Neural progenitor cell (in vitro differentiated cells): Measurements from ENCODE around the gene ZNF366. TPM values are rescaled to one million over a fixed set of nuclear protein-coding genes. Genes with fewer than 3 reads are reported as not detected.
A peak's percentile ranks its signal among the peaks of the same experiment; 100 is the strongest.

Experiments
- DNase-seq: peaks from one replicate; pipeline ENCODE4 v3.0.0-alpha.2; 2016; ENCODE audit warnings: low spot score
- H2AFZ ChIP-seq: fragments of 200-600 bp; sonication (generic); replicated peaks from 2 replicates; pipeline ENCODE4 v1.6.1; 2016; ENCODE audit warnings: antibody characterized with exemption
- H3F3A ChIP-seq: fragments of 200-600 bp; sonication (generic); 2 replicates; pipeline ENCODE4 v1.6.1; 2016; ENCODE audit warnings: antibody characterized with exemption, low read depth
- H3K27ac ChIP-seq: fragments of 200-600 bp; sonication (generic); 2 replicates; pipeline ENCODE4 v1.5.1; 2016; ENCODE audit warnings: mild to moderate bottlenecking
- H3K27me3 ChIP-seq: fragments of 200-600 bp; sonication (generic); 2 replicates; pipeline ENCODE4 v1.6.1; 2016; ENCODE audit warnings: mild to moderate bottlenecking, moderate library complexity
- H3K36me3 ChIP-seq: fragments of 200-600 bp; sonication (generic); 2 replicates; pipeline ENCODE4 v1.5.1; 2016
- H3K4me1 ChIP-seq: fragments of 200-600 bp; sonication (generic); 2 replicates; pipeline ENCODE4 v1.6.1; 2016; ENCODE audit warnings: mixed run types
- H3K4me2 ChIP-seq: fragments of 200-600 bp; sonication (generic); 2 replicates; pipeline ENCODE4 v1.6.1; 2016
- H3K4me3 ChIP-seq: fragments of 200-600 bp; sonication (generic); 2 replicates; pipeline ENCODE4 v1.5.1; 2016
- H3K79me2 ChIP-seq: fragments of 200-600 bp; sonication (generic); 2 replicates; pipeline ENCODE4 v1.6.1; 2016; ENCODE audit warnings: low read depth
- H3K9ac ChIP-seq: fragments of 200-600 bp; sonication (generic); 2 replicates; pipeline ENCODE4 v1.6.1; 2016
- H3K9me3 ChIP-seq: fragments of 200-600 bp; sonication (generic); 2 replicates; pipeline ENCODE4 v1.5.1; 2016; ENCODE audit warnings: low read depth
- H4K20me1 ChIP-seq: fragments of 200-600 bp; sonication (generic); 2 replicates; pipeline ENCODE4 v1.6.1; 2016; ENCODE audit warnings: low read depth
- H3K27ac Mint-ChIP-seq: 3 replicates; pipeline ENCODE4 v1.8.0; 2021; ENCODE audit warnings: mixed read lengths
- H3K27me3 Mint-ChIP-seq: 2 replicates; pipeline ENCODE4 v1.8.0; 2022; ENCODE audit warnings: low read depth, mild to moderate bottlenecking, inconsistent platforms, moderate library complexity, mixed read lengths; ENCODE audit not compliant: insufficient read depth
- H3K36me3 Mint-ChIP-seq: 3 replicates; pipeline ENCODE4 v1.8.0; 2021; ENCODE audit warnings: mixed read lengths
- H3K4me1 Mint-ChIP-seq: 3 replicates; pipeline ENCODE4 v1.8.0; 2021; ENCODE audit warnings: mixed read lengths
- H3K4me3 Mint-ChIP-seq: 3 replicates; pipeline ENCODE4 v1.8.0; 2021; ENCODE audit warnings: mild to moderate bottlenecking, moderate library complexity, mixed read lengths
- H3K9me3 Mint-ChIP-seq: 3 replicates; pipeline ENCODE4 v1.8.0; 2020; ENCODE audit warnings: mixed read lengths
- CTCF ChIP-seq: fragments of 200-600 bp; sonication (generic); IDR thresholded peaks from 2 replicates; pipeline ENCODE4 v1.5.1; 2017; ENCODE audit warnings: antibody characterized with exemption, mild to moderate bottlenecking
- EZH2 ChIP-seq: fragments of 200-600 bp; sonication (generic); IDR thresholded peaks from 2 replicates; pipeline ENCODE4 v1.6.1; 2017; ENCODE audit warnings: antibody characterized with exemption, mild to moderate bottlenecking, moderate library complexity
- EZH2phosphoT487 ChIP-seq: fragments of 200-600 bp; sonication (generic); IDR thresholded peaks from 2 replicates; pipeline ENCODE4 v1.6.1; 2017; ENCODE audit warnings: antibody characterized with exemption
- total RNA-seq: library from RNA; depleted of rRNA; stranded (reverse); fragments of >200 nt; gene quantifications from 2 replicates; pipeline ENCODE4 v1.2.3, GENCODE V29; 2015; ENCODE audit warnings: low replicate concordance

The ZNF366 gene
- total RNA-seq, 1 donor from 2014 or later: not detected

GRCh38 chr5:72505539-72506157, 1.6 kb downstream of the ZNF366 start:
- no peak overlapping the region for H3K4me3 ChIP-seq
- H3K9me3 Mint-ChIP-seq: no peaks in the 10 kb centered on the region
- peaks cover 16% of the 10 kb centered on the region for H3K4me1 ChIP-seq
- no peak overlapping the region for H2AFZ ChIP-seq
- H3K4me2 ChIP-seq: no peak overlapping the region
- H3K27me3 ChIP-seq: no peaks in the 10 kb centered on the region
- H3F3A ChIP-seq: peaks cover 8% of the 10 kb centered on the region
- no peaks in the 10 kb centered on the region for H3K9me3 ChIP-seq
- TF ChIP-seq CTCF (no peak), EZH2 (no peak), EZH2phosphoT487 (no peak)
- no peak overlapping the region for H3K9ac ChIP-seq
- H3K4me3 Mint-ChIP-seq: no peak overlapping the region
- DNase-seq: no peak
- no peak overlapping the region for H3K27ac Mint-ChIP-seq
- H3K27me3 Mint-ChIP-seq: peaks cover 2% of the 10 kb centered on the region
- no peak overlapping the region for H3K27ac ChIP-seq
- H3K4me1 Mint-ChIP-seq: peaks cover 28% of the 10 kb centered on the region
- no peaks in the 10 kb centered on the region for H3K79me2 ChIP-seq
- no peaks in the 10 kb centered on the region for H3K36me3 ChIP-seq
- H3K36me3 Mint-ChIP-seq: peaks cover 2% of the 10 kb centered on the region
- H4K20me1 ChIP-seq: no peaks in the 10 kb centered on the region

GRCh38 chr5:72505016-72505415, 2.2 kb downstream of the ZNF366 start:
- peaks cover 16% of the 10 kb centered on the region for H3K4me1 ChIP-seq
- no peak overlapping the region for H3K4me2 ChIP-seq
- no peak overlapping the region for H3K4me3 ChIP-seq
- H3K27ac Mint-ChIP-seq: no peak overlapping the region
- H3K4me3 Mint-ChIP-seq: no peak overlapping the region
- no peaks in the 10 kb centered on the region for H3K36me3 ChIP-seq
- peaks cover 2% of the 10 kb centered on the region for H3K27me3 Mint-ChIP-seq
- no peak for DNase-seq
- H3K4me1 Mint-ChIP-seq: peaks cover 30% of the 10 kb centered on the region
- no peak overlapping the region for H2AFZ ChIP-seq
- no peak overlapping the region for H3K9ac ChIP-seq
- H4K20me1 ChIP-seq: no peaks in the 10 kb centered on the region
- H3K27ac ChIP-seq: no peak overlapping the region
- no peaks in the 10 kb centered on the region for H3K79me2 ChIP-seq
- H3K9me3 Mint-ChIP-seq: no peaks in the 10 kb centered on the region
- no peaks in the 10 kb centered on the region for H3K27me3 ChIP-seq
- peaks cover 8% of the 10 kb centered on the region for H3F3A ChIP-seq
- no peak for TF ChIP-seq CTCF
- TF ChIP-seq EZH2: no peak
- TF ChIP-seq EZH2phosphoT487: no peak
- H3K36me3 Mint-ChIP-seq: peaks cover 5% of the 10 kb centered on the region
- no peaks in the 10 kb centered on the region for H3K9me3 ChIP-seq

GRCh38 chr5:72503888-72504491, 3.2 kb downstream of the ZNF366 start:
- Mint-ChIP-seq H3K4me3 (no peak overlapping the region), H3K36me3 (peaks cover 3% of the 10 kb centered on the region), H3K27me3 (peaks cover 2% of the 10 kb centered on the region), H3K4me1 (peaks cover 30% of the 10 kb centered on the region), H3K9me3 (no peaks in the 10 kb centered on the region), H3K27ac (peak overlapping the region; percentile 74)
- TF ChIP-seq CTCF (no peak), EZH2phosphoT487 (no peak), EZH2 (no peak)
- no peak overlapping the region for H3K4me3 ChIP-seq
- no peaks in the 10 kb centered on the region for H3K27me3 ChIP-seq
- H3K79me2 ChIP-seq: no peaks in the 10 kb centered on the region
- no peaks in the 10 kb centered on the region for H3K36me3 ChIP-seq
- no peaks in the 10 kb centered on the region for H4K20me1 ChIP-seq
- no peak overlapping the region for H3K4me2 ChIP-seq
- peaks cover 16% of the 10 kb centered on the region for H3K4me1 ChIP-seq
- H3K9ac ChIP-seq: no peak overlapping the region
- no peak overlapping the region for H3K27ac ChIP-seq
- no peak overlapping the region for H2AFZ ChIP-seq
- no peaks in the 10 kb centered on the region for H3K9me3 ChIP-seq
- peaks cover 8% of the 10 kb centered on the region for H3F3A ChIP-seq
- no peak for DNase-seq
